Pericardium fibroblast (primary cell): ENCODE measurements around the gene SH3BP5L. TPM values are rescaled to one million over a fixed set of nuclear protein-coding genes. Genes with fewer than 3 reads are reported as not detected.

Experiments used
- total RNA-seq: library from RNA; depleted of rRNA; stranded (reverse); fragments of >200 nt; gene quantifications from 2 replicates; pipeline ENCODE4 v1.2.3, GENCODE V29; 2015

SH3BP5L gene
- total RNA-seq: 14.3 and 23.2 TPM in 2 replicates

GRCh38 chr1:248825909-248826760, at the start of gene SH3BP5L:
SH3BP5L (minus strand) TSS chr1:248825915; CDS start chr1:248824935, 980 bp downstream.

DNA sequence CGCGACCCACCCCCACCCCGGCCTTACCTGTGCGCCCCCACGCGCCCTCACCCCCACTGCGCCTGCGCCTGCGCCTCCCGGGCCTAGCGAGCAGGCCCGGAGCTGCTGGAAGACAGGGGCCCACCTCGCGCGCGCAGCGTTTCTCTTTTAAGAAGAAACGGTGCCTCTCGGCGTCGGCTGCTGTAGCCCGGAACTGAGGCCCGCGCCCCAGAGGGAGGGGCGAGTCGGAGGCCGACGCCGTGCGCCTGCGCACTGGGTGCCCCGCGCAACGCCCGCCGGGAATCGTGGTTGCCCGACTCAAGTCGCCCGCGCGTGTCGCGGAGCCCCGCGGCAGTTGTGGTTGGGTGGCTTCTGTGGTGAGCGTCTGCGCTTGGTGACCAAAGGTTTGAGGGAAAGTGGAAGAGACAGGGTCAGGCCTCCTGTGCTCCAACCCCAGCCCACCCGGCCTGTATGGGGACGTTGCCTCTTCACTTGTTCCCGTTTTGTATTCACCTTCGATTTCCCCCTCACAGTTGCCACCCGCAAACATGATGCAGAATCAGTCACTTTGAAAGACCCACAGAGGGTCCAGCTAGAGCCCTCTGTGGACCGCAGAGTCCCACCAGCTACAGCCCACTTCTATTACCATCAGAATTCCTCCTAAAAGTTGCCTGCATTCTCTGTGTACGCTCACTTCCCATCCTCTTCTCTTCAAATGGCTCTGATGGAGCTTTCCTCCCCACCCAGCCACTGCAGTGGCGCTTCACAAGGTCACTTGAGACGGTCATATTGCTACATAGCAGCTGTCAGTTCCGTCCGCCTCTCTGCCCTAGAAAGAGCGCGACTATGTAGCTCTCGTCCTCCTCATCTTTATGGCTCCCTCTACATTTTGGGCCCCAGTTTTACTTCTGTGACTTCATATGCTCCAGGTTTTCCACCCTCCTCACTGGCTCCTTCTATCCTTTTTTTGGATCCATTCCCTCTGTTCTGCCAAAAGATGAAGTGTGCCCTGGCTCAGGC, 33.5 kb upstream of the SH3BP5L start, which contains the start of gene ZNF692:
ZNF692 (minus strand) TSS at position 195 of the 999 bp plus-strand sequence. CDS start 776 bp downstream, outside the sequence.

GRCh38 chr1:248837781-248838356, 12.2 kb upstream of the SH3BP5L start, which contains the start of gene ZNF672:
ZNF672 (plus strand) TSS chr1:248838224; CDS start chr1:248847275, 9,051 bp downstream.

Other genes with a start within 250 kb of the SH3BP5L start
- gene OR2T10, start 228.2 kb downstream of the SH3BP5L start, total RNA-seq: not detected in 2 replicates
- gene OR2T11, start 190.8 kb downstream of the SH3BP5L start, total RNA-seq: not detected in 2 replicates
- gene OR2T35, start 180.6 kb downstream of the SH3BP5L start, total RNA-seq: not detected in 2 replicates
- gene OR2T27, start 170.4 kb downstream of the SH3BP5L start, total RNA-seq: not detected in 2 replicates
- not detected in 2 replicates for gene OR14I1, start 123.1 kb downstream of the SH3BP5L start, total RNA-seq
- gene LYPD8, start 70.2 kb downstream of the SH3BP5L start, total RNA-seq: not detected in 2 replicates
- 17.2 and 20.5 TPM in 2 replicates for gene ZNF672, start 12.3 kb upstream of the SH3BP5L start, total RNA-seq
- gene ZNF692, start 33.2 kb upstream of the SH3BP5L start, total RNA-seq: 14.3 and 34.2 TPM in 2 replicates
- 1.4 and 5.4 TPM in 2 replicates for gene PGBD2, start 80.3 kb upstream of the SH3BP5L start, total RNA-seq